NCI-H524 treated with DMSO at 0.1 percent for 48 hours (cell line): ENCODE measurements around the gene ZMIZ1.

Experiments
- DNase-seq: peaks from one replicate; lab custom pipeline; 2025; lab: John Stamatoyannopoulos, UW

The ZMIZ1 gene

DNA sequence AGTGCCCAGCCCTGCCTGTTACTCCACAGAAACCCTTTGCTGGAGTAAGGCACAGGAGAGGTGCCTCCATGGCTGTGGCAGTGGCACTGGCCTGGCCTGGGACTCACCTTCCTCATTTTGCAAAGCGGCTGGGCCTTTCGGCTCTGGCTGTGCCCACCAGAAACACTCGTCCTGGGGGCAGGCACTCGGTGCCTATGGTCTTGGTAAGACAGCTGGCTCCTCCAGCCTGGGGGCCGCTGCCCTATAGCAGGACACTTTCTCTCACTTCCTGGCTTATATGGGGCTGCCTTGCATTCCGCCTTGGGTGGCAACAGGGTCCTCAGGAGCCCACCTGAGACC lies 13.2 kb downstream of the ZMIZ1 start:
- DNase-seq, result no peak

DNA sequence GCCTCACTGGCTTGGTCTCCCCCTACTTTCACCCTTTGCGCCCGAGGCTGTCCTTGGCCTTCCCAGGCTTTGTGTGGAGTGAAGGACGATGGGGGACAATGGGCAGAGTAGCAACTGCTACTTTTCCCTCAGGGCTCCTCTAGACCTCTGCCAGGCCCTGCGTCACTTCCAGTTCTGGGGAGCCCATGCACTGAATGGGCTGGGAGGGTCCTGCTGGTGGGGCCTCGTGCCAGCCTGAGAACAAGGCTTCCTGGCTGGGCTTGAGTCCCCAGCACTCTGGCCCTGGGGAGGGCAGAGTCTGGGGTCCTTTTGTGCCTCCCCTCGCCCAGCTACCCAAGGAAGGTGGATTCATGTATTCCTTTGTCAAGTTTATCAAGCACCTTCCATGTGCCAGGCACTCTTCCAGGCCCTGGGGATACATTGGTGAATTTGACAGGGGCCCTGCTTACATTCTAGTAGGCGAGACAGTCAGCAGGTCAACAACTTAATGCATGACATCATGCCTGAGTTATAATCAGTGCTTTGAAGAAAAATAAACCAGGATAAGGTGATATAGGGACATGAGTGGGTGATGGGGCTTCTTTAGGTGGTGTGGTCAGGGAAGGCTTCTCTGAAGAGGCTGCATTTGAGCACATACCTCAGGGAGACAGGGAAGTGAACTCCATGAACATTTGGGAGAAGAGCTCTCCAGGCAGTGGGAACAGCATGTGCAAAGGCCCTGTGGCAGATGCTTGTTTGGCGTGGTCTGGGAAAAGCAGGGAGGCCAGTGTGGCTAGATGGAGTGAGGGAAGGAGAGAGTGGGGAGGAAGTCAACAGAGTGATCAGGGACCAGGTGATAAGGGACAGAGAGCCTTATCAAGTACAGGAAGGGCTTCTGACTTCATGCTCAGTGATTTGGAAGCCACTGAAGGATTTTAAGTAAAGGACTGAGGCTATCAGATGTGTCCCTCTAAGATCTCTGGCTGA lies 14.1 kb downstream of the ZMIZ1 start:
- DNase-seq, result no peak

DNA sequence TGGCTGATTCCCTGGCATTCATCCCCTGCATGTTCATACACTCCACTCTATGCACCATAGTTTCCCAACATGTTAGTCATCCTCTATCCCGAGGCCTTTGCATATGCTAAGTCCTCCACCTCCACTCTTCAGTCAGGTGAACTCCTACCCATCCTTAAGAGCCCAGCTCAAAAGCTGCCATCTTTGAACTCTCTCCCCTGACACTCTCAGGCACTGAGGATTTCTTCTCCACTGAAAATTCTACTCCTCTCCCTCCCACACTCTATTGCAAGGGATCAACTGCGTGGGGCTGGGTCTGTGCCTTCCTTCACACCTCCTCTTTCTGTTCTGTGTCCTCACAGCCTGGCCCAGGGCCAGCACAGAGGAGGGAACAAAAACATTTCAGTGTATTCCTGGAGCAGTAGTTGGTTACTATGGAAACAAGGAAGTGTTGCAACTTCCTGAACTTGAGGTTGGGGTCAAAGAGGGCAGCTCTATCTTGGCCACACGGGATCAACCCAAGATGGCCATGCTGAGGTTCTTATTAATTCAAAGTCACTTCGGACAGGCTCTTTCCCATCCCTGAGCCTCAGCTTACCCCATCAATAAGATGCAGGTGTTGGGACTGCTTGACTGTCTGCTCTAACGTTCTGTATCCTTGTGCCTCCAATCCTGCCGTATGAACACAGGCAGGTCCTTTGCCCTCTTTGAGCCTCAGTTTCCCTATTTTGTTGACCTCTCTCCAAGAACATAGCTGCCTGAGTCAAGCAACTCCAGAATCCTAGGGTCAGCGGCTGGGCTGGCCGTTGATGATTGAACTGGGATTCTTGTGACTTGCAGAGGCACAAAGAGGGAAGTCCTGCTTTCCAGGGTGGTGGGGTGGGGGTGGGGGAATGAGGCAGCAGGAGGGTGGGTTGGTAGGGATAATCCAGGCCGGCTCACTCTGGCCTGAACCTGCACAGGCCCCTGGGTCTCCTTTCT lies 15.5 kb downstream of the ZMIZ1 start:
- DNase-seq, result no peak

DNA sequence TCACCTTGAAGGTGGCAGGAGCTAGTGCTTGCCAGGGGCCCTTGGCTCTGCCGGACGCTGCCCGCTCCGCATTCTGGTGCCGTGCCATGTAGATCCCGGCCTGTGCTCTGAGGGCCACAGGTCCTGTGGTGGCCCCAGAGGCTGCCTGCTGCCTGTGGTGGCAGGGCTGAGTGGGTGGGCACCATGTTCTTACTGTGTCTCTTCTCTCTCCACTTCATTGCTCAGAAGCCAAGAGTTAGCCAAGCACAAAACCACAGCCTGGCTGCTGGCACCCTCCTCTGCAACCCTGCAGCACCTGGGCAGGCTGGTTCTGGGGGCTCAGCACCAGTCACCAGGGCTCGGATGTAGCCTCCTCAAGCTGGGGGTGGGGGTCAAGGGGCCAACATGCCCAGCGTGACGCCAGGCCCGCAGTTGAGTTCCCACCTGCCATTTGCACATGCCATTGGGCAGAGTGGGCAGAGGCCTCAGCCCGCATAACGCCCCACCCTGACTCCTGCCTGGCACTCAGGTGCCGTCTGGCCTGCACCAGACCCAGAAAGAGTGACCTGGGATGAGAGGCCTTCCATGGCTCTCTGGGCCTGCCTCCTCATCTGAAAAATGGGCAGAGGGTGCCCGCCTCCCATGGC lies 16.3 kb downstream of the ZMIZ1 start:
- no peak for DNase-seq

DNA sequence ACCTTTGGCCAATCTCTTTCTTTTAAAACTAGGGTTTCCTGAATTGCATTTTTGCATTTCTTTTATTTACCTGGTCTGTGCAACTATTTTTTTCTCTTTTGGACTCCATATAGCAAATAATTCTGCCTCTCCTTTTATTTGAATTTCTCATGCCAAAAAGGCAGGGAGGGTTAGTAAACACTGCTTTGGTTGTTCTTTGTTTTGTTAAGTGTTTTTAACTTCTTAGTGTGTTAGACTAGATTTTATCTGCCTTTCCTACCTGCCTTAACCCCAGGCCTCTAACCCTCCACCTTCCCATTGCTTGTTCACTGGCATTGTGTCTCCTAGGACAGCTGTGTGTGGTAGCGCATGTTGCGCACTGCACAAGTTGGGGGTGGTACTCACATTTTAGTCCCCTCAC lies 18.1 kb downstream of the ZMIZ1 start:
- DNase-seq, result no peak

DNA sequence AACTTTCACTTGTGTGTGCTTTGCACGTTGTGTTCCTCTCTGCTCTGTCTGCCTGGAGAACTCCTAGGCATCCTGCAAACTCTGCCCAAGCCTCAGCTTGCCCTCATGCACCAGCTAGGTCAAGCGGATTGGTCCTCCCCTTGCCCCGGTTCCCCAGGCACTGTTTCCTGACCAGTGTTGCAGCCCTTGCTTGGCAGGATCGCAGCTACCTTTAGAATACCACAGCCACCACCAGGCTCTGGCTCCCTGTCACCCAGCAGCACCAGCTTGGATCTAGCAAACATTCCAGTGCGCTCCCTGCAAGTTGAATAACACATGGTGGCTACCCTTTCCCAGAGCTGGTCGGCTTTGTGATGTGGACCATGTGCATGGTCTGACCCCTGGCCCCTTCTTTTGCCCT lies 19.0 kb downstream of the ZMIZ1 start:
- no peak for DNase-seq

DNA sequence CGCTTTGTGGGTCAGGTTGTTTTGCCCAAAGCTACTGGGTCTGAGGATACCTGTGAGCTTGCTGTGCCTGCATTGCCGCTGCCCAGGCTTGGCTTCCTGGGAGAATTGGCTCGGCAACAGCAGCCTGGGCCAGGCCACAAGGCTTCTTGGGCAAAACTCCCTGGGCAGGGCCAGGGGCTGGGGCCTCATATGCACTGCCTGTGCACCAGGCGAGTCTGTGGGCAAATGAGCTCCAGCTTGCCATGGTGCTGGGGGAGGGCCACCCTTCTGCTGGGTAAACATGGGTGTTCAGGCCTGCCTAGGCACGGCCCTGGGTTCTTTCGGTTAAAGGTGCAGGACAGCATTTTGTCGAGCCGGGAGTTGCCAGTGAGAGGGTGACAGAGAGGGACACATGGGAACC lies 19.4 kb downstream of the ZMIZ1 start:
- no peak for DNase-seq

DNA sequence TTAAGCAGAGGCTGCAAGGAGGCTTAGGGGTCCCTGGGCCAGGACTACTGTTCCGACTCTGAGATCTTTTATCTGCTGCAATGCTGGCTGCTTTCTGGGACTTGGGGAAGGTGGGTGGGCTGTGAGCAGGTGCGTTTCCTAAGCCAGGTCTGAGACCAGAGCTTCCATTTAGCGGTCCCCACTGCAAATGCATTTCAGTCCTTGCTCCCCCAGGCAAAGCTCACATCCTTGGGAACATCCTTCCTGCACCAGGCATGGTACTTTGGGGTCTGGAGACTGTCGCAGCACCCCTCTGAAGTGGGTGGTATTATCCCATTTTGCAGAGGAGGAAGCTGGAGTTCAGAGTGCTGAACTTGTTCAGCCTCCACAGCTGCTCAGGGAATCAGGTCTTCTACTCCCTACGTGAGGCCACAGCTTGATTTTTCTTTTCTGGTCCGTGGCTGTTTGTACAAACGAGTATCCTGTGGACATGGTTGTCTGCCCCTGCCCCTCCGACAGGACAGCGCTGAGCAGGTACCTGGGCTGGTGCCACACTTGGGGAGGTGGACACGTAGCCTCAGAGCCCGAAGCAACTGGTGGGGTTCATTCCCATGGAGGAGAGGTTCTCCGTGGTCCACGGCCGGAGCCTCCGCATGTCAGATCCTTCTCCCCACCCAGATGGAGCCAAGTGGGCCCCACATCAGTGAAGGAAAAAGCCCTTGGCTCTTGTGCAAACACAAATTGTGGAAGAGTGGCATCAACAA lies 20.0 kb downstream of the ZMIZ1 start:
- DNase-seq, result no peak

DNA sequence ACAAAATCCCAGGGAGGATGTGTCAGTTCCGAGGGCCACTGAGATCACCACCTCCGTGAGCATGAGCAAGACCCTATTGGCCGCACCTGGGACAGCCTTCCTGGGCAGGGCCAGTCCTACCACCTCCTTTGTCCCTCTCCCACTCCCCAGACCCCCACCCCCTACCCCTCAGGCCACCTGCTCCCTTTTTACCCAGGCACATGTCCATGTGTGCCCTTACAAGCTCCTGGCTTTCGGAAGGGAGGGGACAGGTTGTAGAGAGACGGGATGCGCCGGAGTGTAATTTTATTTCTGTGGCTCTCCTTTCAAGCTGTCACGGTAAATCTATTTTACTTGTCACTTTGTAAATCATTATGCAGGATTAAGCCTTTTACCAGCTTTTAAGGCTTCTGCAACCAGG lies 20.9 kb downstream of the ZMIZ1 start:
- no peak for DNase-seq

DNA sequence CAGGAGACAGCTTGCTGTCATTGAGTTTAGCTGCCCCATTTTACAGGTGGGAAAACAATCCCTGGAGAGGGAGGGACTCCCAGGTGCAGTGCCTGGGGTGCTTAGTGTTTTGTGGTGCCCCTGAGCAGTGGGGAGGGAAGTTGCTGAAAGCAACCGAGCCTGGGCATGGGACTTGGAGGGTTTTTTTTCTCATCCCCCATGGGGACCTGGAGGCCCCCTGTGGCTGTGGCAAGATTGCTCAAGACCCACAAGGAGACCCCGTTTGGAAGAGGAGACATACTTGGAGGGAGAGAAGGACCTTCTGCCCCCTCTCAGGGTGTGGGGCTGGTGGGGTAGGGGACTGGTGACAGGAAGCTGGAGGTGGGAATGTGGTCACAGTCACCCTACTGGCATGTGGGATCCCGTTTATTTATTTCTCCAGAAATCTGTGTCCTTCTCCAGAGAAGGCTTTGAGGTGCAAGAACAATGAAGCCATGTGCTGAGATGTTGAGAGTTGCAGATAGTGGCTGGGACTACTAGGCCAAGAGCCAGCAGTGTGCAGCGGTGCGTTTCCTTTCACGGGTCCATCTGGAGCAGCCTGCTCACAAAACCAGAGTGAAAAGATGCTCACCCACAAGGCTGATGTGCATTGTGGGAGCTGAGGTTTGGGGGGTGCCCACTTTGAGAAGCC lies 21.5 kb downstream of the ZMIZ1 start:
- no peak for DNase-seq

DNA sequence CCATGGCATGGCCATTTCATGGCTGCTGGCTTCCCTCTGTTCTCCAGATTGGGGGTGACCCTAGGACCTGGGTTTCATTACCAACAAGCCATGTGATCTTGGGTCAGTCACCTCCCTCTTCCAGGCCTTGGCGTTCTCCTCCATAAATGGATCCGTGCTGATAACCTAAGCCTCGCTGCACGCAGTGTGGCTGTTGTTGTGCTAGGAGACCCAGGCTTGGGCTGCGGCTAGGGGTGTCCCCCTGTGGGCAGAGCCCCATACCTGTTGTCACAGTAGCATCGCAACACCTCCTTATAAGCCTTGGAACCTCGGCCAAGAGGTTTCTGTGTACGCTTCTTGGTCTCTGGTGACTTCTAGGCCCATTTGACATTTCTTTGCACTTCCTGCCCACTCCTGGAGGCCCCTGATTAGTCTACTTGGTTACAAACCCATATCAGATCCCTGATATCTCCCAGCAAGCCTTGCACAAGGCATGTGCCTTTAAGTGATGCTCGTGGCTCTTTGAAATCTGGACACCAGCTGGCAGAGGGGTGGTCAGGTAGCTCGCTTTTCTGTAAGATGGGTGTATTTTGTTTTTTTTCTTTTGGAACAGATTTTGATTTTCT lies 23.6 kb downstream of the ZMIZ1 start:
- DNase-seq, result no peak

DNA sequence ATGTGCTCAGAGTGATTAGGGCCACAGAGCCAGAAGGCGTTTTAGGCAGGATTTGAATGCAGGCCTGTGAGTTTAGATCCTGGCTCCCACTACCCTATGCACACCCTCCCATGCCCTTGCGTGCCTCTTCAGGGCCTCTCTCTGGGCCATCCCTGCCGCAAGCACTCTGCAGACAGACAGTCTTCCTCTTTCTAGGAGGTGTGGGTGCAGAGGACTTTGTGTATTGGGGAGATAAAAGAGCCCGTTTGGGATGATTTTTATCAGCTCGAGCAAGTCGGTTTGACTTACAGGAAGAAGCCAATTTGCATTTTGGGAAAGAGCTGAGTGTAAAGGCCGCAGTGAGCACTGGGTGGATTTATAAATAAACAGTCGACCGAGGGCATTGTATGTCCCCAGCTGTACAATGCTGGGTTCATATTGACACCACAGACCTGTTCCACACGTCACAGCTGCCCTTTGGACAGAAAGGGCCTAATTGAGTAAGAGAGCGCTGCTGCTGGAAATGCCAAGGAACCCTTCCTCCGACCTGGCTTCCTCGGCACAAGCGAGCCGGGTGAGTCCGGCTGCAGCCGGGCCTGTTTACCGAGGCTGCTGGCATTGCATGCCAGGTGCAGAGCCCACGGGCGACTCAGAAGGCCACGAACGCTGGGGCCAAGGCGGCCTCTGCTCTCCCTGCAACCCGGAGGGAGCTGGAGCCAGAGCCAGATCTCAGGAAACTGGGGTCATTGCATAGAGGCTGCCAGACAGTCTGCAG lies 25.1 kb downstream of the ZMIZ1 start:
- no peak for DNase-seq

DNA sequence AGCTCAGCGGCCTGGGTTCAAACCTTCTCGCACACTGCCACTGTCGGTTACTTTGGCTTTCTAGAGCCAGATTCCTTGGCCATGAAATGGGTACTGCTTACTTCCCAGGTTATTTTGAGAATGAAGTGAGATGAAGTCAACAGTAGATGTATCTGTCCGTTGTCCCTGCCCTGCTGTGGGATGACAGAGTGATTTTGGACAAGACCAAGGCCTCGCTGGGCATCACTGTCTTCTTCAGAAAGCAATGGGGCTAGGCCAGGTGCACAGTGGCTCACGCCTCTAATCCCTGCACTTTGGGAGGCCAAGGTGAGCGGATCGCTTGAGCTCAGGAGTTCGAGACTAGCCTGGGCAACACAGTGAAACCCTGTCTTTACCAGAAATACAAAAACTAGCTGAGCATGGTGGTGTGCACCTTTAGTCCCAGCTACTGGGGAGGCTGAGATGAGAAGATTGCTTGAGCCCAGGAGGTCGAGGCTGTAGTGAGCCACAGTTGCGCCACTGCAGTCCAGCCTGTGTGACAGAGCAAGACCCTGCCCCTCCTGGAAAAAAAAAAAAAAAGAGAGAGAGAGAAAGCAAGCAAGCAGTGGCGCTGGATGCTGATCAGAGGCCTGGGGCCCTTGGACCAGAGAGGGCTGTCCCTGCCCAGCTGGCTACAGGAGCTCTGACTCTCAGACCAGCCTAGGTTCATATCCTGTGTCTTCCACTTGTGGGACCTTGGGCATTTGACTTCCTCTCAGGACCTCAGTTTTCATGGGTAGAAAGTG lies 25.8 kb downstream of the ZMIZ1 start:
- DNase-seq, result no peak

DNA sequence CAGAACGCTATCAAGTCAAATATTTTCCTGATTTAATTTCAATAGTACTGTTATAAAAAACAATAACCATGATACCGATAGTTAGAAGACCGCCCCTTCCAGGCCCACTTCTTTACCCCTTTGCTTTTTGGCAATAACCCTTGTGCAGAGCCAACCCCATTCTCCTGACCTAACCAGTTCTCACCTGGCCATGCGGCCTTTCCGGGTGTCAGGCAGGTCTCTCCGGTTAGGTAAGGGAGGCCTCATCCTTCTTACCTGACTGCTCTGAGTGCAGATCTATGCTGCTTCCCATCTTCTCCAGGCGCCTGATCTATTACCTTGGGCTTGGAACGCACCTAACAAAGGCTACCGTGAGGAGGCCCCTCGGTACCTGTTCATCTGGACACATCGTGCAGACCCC lies 26.6 kb downstream of the ZMIZ1 start:
- DNase-seq, result no peak

DNA sequence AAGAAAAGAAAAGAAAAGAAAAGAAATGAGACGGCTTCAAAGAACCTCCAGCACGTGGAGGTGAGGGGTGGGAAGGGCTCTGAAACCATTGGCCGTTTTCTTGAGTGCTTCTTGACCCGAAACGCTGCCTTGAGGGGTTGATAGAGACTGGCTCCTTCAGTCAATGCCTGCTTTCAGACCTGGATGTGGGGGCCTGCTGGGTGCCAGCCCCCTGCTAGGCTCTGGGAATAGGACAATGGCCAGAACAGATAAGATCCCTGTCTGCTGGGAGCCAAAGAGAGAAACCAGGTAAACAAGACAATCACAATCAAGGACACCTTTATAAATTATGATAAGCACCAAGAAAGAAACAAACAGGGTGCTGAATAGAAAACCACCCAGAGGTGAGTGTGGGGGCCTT lies 27.7 kb downstream of the ZMIZ1 start:
- no peak for DNase-seq

DNA sequence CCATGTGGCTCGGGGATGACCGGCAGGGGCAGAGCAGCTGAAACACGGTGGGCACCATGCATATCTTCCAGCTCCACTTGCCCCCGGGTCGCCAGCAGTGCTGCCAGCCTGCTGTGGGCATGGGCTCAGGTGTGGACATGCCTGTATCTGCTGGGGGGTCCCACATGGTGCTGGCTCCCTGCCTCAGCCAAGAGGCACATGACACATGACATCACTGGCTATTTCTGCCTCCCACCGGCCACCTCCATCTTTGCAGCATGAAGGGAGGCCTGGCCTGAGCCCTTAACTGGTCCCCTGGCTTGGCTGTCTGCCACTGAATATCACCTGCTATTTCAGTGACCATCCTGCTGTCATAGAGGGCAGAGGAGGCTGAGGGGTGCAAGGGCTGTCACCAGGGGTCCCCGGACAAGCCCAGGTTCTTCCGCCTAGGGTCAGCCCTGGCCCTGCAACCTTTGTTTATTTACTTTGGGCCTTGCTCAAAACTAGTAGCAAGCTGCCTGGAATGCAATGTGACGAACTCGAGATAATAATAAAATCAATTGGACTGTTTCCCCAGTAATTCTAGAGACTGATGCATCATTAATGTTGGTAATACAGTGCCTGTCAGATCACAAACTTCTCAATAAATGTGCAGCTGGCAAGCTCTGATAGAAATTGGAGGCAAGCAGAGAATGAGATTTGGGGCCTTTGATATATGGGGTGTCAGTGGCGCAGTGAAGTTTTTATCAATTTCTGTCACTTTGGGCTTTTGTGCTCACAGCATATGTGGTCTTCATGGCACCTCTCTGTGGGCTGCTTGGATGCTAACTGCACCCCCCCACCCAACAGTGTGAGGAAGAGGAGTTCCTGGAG lies 28.5 kb downstream of the ZMIZ1 start:
- DNase-seq, result no peak

DNA sequence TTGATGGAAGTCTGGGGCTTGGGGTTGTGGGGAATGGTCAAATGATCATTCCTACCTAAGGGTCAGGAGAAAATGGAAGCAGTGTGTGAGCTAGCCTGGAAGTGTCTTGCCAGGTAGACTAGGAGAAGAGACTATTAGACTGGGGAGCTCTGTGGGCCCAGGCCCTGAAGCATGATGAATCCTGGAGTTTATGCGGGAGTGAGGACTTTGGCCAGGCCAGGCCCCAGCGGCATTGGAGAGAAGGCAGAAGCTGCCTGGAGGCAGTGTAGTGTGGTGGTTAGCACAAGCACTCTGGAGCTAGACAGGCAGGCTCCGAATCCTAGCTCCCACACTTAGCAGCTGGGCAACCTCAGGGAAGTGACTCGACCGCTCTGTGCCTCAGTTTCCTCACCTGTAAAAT lies 29.3 kb downstream of the ZMIZ1 start:
- DNase-seq, result no peak

DNA sequence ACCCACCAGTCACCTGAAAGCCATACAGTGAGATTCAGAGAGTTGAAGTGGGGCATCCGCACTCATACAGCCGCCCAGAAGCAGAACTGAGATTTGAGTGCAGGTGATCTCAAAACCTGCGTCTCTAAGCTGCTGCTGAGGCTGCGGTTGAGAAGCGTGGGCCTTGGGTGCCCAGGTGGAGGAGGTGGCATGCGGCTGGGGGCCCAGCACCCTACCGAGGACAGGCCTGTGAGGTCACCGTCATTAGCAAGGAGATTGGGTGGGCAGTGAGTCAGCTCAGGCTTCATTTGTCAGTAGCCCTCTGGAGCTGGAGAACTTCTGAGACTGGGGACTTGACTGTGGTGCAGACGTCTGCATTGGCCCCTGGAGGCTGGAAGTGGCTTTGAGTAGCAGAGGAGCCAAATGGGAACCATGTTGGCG lies 29.8 kb downstream of the ZMIZ1 start:
- DNase-seq, result no peak
